AG04449 (cell line): ENCODE data around the gene ACSL4.

ENCODE experiments used
- CTCF ChIA-PET: fragments of 350-600 bp; formaldehyde crosslinking; extraction: SDS; loops from one replicate; lab custom pipeline; 2021; ENCODE audit warnings: antibody characterized with exemption; lab: Yijun Ruan, JAX
- POLR2A ChIA-PET: fragments of 400-600, 350-600 bp; formaldehyde crosslinking; extraction: SDS; loops from one replicate; lab custom pipeline; 2020; ENCODE audit warnings: antibody characterized with exemption, inconsistent platforms; lab: Yijun Ruan, JAX
- DNase-seq: peaks from one replicate; pipeline ENCODE4 v3.0.0-alpha.2; 2010; ENCODE audit warnings: low read depth, low spot score
- H3K4me3 ChIP-seq: 2 replicates; pipeline ENCODE4 v1.5.1; 2011; ENCODE audit warnings: low read depth, mild to moderate bottlenecking, control low read depth, low read length
- TF ChIP-seq, protein P1 (sequence below): IDR thresholded peaks from one replicate; pipeline ENCODE4 v1.5.1; 2011; ENCODE audit warnings: mild to moderate bottlenecking, moderate library complexity, low read length, control low read depth, inconsistent platforms; ENCODE audit not compliant: insufficient read depth; ENCODE audit errors: missing control alignments

The ACSL4 gene

DNA sequence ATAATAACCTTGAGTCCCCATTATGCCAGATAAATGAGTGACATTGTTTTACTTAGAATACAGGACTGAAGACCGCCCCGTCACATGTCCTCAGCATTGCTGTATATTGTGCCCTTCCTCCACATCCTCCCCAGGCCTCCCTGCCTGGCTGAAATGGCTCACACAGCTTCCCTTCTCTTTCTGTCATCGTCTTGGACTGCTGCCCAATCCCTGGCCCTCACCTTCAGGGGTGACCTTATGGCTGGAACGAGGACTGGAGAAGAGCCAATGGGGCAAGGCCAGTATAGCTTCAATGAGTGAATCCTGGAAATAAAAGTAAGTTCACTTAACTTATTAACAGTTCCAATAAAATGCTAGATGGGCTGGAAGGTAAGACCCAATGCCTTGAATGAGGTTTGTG is 110.8 kb downstream of the ACSL4 start:
- TF ChIP-seq, protein P1, sequence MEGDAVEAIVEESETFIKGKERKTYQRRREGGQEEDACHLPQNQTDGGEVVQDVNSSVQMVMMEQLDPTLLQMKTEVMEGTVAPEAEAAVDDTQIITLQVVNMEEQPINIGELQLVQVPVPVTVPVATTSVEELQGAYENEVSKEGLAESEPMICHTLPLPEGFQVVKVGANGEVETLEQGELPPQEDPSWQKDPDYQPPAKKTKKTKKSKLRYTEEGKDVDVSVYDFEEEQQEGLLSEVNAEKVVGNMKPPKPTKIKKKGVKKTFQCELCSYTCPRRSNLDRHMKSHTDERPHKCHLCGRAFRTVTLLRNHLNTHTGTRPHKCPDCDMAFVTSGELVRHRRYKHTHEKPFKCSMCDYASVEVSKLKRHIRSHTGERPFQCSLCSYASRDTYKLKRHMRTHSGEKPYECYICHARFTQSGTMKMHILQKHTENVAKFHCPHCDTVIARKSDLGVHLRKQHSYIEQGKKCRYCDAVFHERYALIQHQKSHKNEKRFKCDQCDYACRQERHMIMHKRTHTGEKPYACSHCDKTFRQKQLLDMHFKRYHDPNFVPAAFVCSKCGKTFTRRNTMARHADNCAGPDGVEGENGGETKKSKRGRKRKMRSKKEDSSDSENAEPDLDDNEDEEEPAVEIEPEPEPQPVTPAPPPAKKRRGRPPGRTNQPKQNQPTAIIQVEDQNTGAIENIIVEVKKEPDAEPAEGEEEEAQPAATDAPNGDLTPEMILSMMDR, result no peak
- ChIA-PET CTCF (interaction anchor here (9.4 kb wide), 1 partner anchor 12 kb away, joined by 54 read pairs; no protein-coding TSS in a partner anchor), POLR2A (no interaction called here)
- no peak overlapping the region for H3K4me3 ChIP-seq
- DNase-seq, result no peak

DNA sequence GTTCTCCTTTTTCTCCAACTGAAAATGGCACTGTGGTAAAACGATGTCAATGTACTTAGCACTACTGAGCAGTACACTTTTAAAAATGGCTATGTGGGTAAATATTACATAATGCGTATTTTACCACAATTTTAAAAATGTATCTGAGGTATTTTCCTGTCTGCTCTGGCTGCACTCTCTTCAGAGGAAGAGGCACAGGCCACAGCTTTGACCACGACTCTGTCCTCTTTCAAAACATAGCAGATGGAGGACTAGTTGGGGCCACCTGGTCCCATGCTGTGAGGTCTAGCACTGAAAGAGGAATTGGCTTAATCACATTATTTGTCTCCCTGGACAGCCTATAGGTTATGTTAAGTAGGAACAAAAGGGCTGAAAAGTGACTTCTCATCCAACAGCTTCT is 113.3 kb downstream of the ACSL4 start:
- no peak for DNase-seq
- ChIA-PET CTCF (interaction anchor here (1.2 to 9.4 kb wide), 2 partner anchors 9 to 14 kb away, joined by 3 to 54 read pairs; no protein-coding TSS in a partner anchor), POLR2A (no interaction called here)

DNA sequence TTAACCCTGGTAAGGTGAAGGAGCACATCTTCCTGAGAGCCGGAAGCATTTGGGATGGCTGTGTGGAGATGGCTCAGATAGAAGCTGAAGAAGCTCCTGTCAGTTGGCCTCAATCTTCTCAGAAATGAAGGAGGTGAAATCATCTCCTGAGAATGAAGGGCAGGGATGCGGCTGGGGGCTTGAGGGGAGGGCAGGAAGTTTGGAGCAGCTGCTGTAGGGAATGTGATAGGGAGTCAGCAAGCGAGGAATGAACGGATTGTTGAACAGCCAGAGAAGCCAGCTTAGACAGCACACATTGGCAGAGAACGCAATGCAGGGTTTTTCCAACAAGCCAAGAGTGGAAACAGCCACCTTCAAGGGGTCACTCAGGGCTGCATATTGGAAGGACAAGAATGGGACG is 118.1 kb downstream of the ACSL4 start:
- ChIA-PET POLR2A (no interaction called here), CTCF (interaction anchor here (1.0 kb wide), 3 partner anchors 20 to 276 kb away, joined by 3 read pairs; no protein-coding TSS in a partner anchor)
- H3K4me3 ChIP-seq, result no peak overlapping the region
- TF ChIP-seq, protein P1, result no peak
- no peak for DNase-seq

More for the DNA sequence above, 113.3 kb downstream of the ACSL4 start:
- TF ChIP-seq, protein P1, result no peak
- H3K4me3 ChIP-seq, result no peak overlapping the region

DNA sequence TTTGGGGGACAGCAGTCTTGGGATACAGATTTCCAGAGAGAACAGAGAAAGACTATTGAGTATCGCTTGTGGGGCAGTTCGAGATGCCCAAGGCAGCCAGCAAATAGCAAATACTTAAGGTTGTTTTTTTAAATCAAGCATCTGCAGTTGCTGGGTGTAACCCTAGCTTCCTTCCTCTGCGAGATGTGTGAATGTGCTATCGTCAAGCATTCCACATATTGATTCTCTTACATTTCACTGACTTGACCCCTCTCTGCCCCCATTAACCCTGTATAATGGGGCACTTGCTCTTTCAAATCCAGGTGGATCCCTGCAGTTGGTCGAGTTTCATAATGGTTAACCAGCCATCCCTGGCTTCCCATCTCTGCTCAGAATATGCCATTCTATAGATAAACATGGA is 131.6 kb downstream of the ACSL4 start:
- ChIA-PET POLR2A (no interaction called here), CTCF (no interaction called here)
- H3K4me3 ChIP-seq, result no peak overlapping the region
- DNase-seq, result no peak
- TF ChIP-seq, protein P1, result no peak

DNA sequence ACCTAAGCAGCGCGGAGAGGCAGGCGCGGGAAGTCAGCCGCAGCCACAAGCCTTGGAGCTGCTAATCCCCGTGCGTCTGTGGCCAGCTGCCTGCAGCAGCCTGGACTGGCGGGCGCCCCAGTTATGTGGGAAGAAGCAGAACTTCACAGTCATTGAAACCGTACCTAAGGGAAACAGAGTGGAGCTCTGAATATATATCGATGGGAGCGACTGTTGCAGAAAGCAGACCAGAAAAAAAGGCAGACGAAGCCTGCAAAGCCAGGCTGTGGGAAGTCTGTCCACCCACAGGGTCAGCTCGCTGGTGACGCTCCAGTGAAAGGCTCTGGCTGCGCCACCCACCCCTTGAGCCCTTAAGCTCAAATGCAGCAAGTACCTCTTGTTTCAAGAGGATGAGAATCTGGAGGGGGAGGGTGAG is 132.8 kb downstream of the ACSL4 start:
- ChIA-PET POLR2A (no interaction called here), CTCF (no interaction called here)
- H3K4me3 ChIP-seq, result no peak overlapping the region
- DNase-seq, result no peak
- TF ChIP-seq, protein P1, result no peak

DNA sequence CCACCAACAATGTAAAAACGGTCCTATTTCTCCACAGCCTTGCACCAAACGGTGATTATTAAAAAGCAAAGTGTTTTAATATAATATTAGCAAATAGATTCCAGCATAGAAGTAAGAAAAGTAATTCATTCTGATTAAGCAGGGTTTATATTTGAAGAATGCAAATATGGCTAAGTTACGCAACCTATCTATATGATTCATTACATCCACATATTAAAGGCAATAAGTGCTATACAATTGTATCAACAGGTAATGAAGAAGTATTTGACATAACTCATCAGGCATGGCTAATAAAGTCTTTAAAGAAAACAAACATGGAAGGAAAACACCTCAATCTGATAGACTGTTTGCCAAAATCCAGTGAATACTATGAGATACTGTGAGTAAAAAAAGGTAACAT is 137.0 kb downstream of the ACSL4 start:
- TF ChIP-seq, protein P1, result no peak
- no peak for DNase-seq
- ChIA-PET POLR2A (no interaction called here), CTCF (no interaction called here)
- no peak overlapping the region for H3K4me3 ChIP-seq
